NCI-H187 (cell line): ENCODE data around the gene CDC23.
A peak's percentile ranks its signal among the peaks of the same experiment; 100 is the strongest.

Experiments used
- DNase-seq, 2 experiments: peaks; one replicate each; lab custom pipeline; 2025; lab: John Stamatoyannopoulos, UW

CDC23 gene

GRCh38 chr5:138139781-138140090 lies 73.4 kb downstream of the CDC23 start:
- no peak for DNase-seq

- DNase-seq, result peak; percentile 26 to 57
These were observed 74.0 kb downstream of the CDC23 start, which contains the start of gene NME5 for GRCh38 chr5:138138949-138139780. Gene NME5, minus strand, starts transcription at chr5:138139428. Its CDS starts 648 bp downstream, at chr5:138138780.
